ENCODE measurements around the gene RWDD1.

RWDD1 gene, protein sequence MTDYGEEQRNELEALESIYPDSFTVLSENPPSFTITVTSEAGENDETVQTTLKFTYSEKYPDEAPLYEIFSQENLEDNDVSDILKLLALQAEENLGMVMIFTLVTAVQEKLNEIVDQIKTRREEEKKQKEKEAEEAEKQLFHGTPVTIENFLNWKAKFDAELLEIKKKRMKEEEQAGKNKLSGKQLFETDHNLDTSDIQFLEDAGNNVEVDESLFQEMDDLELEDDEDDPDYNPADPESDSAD

DNA sequence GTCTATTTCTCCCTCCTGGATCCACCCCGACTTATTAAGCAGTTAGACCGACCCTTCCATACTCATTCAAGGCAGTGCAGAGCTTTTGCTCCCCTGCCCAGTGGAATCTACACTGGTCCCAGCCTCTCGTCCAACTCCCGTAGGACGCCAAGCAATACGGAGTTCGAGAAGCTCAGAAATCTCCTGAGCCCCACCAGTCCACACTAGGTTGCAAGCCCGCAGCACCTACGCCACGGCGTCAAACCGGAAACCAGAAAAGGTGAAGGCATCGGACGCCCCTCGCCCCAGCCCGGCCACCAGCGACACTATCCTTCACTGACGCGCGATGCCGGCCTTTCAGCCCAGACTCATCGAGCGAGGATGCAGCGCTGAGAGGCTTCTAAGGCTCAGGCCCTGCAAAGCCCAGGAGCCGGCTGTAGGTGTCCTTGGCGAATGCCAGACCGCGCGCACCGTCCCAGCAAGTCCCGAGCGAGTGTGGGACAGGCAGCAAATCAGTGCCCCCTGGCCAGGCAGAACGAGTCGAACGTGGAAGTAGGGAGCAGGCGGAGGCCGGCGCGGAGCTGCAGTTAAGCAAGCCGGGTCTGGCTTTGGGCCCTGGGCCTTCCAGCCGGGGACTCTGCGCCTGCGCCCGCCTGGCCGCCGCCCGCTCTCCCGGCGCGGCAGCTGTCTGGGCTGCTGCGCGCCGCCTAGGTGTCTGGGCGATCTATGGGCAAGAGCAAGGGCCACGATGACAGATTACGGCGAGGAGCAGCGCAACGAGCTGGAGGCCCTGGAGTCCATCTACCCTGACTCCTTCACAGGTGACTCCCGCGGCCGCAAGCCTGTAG, at the start of gene RWDD1:
Gene RWDD1, plus strand, starts transcription at position 649 of the 827 bp plus-strand sequence. Its CDS starts 79 bp downstream, at position 728.
- TF ChIP-seq, protein P1, sequence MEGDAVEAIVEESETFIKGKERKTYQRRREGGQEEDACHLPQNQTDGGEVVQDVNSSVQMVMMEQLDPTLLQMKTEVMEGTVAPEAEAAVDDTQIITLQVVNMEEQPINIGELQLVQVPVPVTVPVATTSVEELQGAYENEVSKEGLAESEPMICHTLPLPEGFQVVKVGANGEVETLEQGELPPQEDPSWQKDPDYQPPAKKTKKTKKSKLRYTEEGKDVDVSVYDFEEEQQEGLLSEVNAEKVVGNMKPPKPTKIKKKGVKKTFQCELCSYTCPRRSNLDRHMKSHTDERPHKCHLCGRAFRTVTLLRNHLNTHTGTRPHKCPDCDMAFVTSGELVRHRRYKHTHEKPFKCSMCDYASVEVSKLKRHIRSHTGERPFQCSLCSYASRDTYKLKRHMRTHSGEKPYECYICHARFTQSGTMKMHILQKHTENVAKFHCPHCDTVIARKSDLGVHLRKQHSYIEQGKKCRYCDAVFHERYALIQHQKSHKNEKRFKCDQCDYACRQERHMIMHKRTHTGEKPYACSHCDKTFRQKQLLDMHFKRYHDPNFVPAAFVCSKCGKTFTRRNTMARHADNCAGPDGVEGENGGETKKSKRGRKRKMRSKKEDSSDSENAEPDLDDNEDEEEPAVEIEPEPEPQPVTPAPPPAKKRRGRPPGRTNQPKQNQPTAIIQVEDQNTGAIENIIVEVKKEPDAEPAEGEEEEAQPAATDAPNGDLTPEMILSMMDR (IDR thresholded peaks at IDR 0.05) = peak; percentile 17; the same call in 1 of the 2 replicates
- peak; percentile 53; the same call in 1 of the 2 replicates for TF ChIP-seq ZFX (IDR thresholded peaks at IDR 0.05; ENCODE audit: borderline replicate concordance)

DNA sequence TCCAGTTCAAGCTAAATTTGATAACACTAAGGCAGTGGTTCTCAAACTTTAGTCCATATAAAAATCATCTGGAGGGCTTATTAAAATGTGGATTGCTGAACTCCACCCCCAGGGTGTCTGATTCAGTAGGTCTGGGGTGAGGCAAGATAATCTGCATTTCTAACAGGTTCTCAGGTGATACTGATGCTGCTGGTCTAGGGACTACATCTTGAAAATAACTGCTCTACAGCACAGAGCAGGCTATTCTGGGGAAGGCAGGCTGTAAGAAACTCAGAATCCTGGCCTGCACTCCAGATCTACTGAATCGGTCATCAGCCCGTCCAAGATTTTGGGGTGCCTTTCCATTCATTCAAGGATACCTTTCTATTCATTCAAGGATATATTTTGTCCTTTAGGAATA, 48.4 kb upstream of the RWDD1 start:
- no peak for TF ChIP-seq ZFX (IDR thresholded peaks at IDR 0.05; ENCODE audit: borderline replicate concordance)
- TF ChIP-seq, protein P1 (IDR thresholded peaks at IDR 0.05) = no peak
- H3K27ac ChIP-seq = no peak overlapping the region

More for the DNA sequence above, at the start of gene RWDD1:
- peak within 1 kb of the TSS; percentile 86 for H3K27ac ChIP-seq

DNA sequence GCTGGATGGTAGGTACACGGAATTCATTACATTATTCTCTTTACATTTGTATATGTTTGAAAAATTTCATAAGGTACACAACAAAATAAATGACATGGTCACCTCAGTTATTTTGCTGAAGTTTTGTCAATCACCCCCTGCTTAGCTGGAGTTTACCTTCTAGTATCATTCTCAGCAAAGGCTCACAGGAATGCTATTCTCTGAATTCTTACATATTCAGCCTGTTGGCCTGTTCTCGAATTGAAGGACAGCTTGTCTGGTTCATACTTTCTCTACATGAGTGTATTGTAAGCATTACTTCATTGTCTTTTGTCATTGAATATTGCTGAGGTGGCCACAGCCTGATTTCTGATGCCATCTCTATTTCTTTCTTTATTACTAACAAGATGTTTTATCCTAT, 47.1 kb upstream of the RWDD1 start:
- no peak overlapping the region for H3K27ac ChIP-seq
- TF ChIP-seq, protein P1 (IDR thresholded peaks at IDR 0.05) = no peak
- no peak for TF ChIP-seq ZFX (IDR thresholded peaks at IDR 0.05; ENCODE audit: borderline replicate concordance)

DNA sequence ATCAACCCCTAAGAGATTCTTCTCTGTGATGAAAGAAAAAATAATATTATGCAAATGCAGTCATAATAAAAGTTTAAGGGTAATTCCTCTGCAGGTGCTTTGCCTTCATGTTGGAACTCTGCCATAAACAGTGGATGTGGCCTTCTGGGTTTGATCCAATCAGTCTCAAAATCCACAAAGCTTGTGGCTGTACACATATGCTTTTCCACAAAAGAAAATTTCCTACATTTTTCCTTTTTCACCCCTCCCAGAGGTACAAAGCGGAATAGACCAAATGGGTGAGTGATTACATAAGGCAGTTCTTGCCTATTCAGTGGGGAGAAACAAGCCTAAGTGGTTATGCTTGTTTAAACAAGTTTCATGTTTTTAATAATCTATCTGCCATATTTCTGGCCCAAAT, 43.2 kb upstream of the RWDD1 start:
- no peak for TF ChIP-seq ZFX (IDR thresholded peaks at IDR 0.05; ENCODE audit: borderline replicate concordance)
- TF ChIP-seq, protein P1 (IDR thresholded peaks at IDR 0.05) = no peak

DNA sequence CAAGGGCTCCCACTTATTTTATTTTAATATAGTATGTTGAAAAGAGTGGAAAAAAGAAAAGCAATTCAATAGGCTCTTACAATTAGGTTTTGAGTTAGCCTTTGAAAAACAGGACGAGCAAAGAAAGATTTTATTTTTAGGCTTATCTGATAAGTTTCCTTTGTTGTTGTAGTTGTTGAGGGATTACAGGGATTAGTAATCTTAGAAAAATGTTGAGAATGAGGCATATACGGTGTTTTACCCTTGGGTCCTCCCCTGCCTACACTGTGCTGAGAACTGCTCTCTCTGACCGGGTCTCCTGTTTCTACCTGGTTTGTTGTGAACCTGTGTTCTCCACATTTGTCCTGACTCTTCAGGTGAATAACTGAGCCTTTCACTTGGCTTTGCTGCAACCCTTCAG, 42.5 kb upstream of the RWDD1 start:
- TF ChIP-seq, protein P1 (IDR thresholded peaks at IDR 0.05) = no peak
- no peak for TF ChIP-seq ZFX (IDR thresholded peaks at IDR 0.05; ENCODE audit: borderline replicate concordance)
- no peak overlapping the region for H3K27ac ChIP-seq

More for the DNA sequence above, 43.2 kb upstream of the RWDD1 start:
- H3K27ac ChIP-seq = no peak overlapping the region

DNA sequence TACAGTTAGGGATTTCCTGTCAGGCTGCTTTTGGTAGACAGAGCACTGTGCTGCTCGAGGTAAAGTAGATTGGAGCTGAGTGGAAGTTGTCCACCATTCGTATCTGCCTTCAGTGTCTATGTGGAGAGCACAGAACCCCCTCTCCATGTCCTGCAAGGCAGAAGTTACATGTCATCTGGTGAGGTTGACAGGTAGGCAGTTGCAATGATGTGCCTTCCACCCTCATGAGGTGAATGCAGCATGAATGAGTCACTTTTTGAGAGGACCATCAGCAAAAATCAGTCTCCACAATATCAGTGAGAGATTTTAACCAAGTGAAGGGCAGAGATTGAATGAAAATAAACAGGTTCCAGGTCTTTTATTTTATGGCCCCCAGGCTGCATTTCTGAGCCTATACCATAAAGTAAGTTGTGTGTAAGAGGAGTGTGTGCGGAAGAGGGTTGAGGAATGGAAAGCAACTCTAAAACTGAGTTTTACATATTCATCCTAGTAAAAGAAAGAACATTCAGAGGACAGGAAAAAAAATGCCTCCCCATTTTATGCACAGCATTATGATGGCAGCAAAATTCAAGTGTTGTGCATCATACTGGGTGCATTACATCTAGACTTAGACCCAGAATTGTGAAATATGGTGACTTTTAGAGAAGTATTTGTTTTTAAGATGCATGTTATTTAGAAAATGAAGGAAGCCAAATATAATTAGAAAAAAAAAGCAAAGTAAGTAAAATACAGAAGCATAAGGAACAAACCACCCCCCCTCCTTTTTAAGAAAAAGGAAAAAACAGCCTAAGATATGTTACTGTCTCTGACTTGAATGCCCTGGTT, 41.6 kb upstream of the RWDD1 start:
- TF ChIP-seq, protein P1 (IDR thresholded peaks at IDR 0.05) = no peak
- no peak for TF ChIP-seq ZFX (IDR thresholded peaks at IDR 0.05; ENCODE audit: borderline replicate concordance)
- H3K27ac ChIP-seq = no peak overlapping the region
